ENCODE measurements around the gene MYO16. TPM values are rescaled to one million over a fixed set of nuclear protein-coding genes. Genes with fewer than 3 reads are reported as not detected.

The MYO16 gene
- total and polyA plus RNA-seq, 12 donors: 0.56 to 2.4 (median 1.4) TPM

GRCh38 chr13:108855737-108856387 lies 226.5 kb downstream of the MYO16 start:
- intact Hi-C loops (cut with DNase I): no loop called here
- Histone ChIP-seq H3K9me3 (replicated peaks in 1 of 3) (no peaks in the 10 kb centered on the region), H3K4me1 (replicated peaks in 1 of 2) (no peaks in the 10 kb centered on the region), H3K4me3 (no peak overlapping the region), H3K27ac (no peak overlapping the region), H3K36me3 (replicated peaks in 1 of 2) (no peaks in the 10 kb centered on the region), H3K27me3 (no peaks in the 10 kb centered on the region)
- WGBS, 4 donors: 71 to 77% (median 75%) methylated on average over 4 of the region's 4 CpGs
- TF ChIP-seq CTCF (IDR thresholded peaks at IDR 0.05) (no peak), POLR2A (IDR thresholded peaks at IDR 0.05) (no peak)
- no peak for DNase-seq

- no peak overlapping the region for H3K4me3 ChIP-seq
- no peaks in the 10 kb centered on the region for H3K27me3 ChIP-seq
- whole genome bisulfite sequencing, 4 donors: 80 to 88% (median 84%) methylated on average over 5 of the region's 5 CpGs
- H3K4me1 ChIP-seq (replicated peaks in 1 of 2): no peaks in the 10 kb centered on the region
- intact Hi-C loops (cut with DNase I): no loop called here
- no peaks in the 10 kb centered on the region for H3K36me3 ChIP-seq (replicated peaks in 1 of 2)
- no peak overlapping the region for H3K27ac ChIP-seq
- no peaks in the 10 kb centered on the region for H3K9me3 ChIP-seq (replicated peaks in 1 of 3)
- TF ChIP-seq POLR2A (IDR thresholded peaks at IDR 0.05): no peak
- no peak for TF ChIP-seq CTCF (IDR thresholded peaks at IDR 0.05)
- no peak for DNase-seq
Measured at GRCh38 chr13:108858676-108859075, 229.3 kb downstream of the MYO16 start.

- H3K27ac ChIP-seq: no peak overlapping the region
- intact Hi-C loops (cut with DNase I): no loop called here
Measured at GRCh38 chr13:108859197-108860012, 230.0 kb downstream of the MYO16 start.

More at GRCh38 chr13:108859197-108860012, 230.0 kb downstream of the MYO16 start:
- H3K36me3 ChIP-seq (replicated peaks in 1 of 2): no peaks in the 10 kb centered on the region
- no peaks in the 10 kb centered on the region for H3K4me1 ChIP-seq (replicated peaks in 1 of 2)
- 37 to 46% (median 43%) methylated on average over 8 of the region's 8 CpGs for WGBS, 4 donors
- H3K27me3 ChIP-seq: no peaks in the 10 kb centered on the region
- H3K4me3 ChIP-seq: no peak overlapping the region
- DNase-seq: no peak
- TF ChIP-seq CTCF (IDR thresholded peaks at IDR 0.05) (no peak), POLR2A (IDR thresholded peaks at IDR 0.05) (no peak)
- H3K9me3 ChIP-seq (replicated peaks in 1 of 3): no peaks in the 10 kb centered on the region
